SW480 (cell line): Measurements from ENCODE around the gene DYNLT2B.
"Not testable (repeated sequence)": the region's sequence is repeated elsewhere in the genome, so short reads cannot be mapped to it uniquely, and the experiment has no call there.

Experiments
- DNase-seq: peaks from one replicate; pipeline ENCODE4 v3.0.0-alpha.2; 2016; ENCODE audit warnings: low spot score

The DYNLT2B gene

GRCh38 chr3:196323691-196324090, 5.7 kb upstream of the DYNLT2B start:
- DNase-seq, result no peak

- no peak for DNase-seq
Observed at GRCh38 chr3:196323016-196323415, 5.0 kb upstream of the DYNLT2B start.

GRCh38 chr3:196321162-196321561, 3.1 kb upstream of the DYNLT2B start:
- no peak for DNase-seq

GRCh38 chr3:196320137-196320536, 2.1 kb upstream of the DYNLT2B start:
- DNase-seq, result no peak

GRCh38 chr3:196316799-196317686, 997 bp downstream of the DYNLT2B start:
- not testable (repeated sequence) for DNase-seq

- DNase-seq, result no peak
Observed at GRCh38 chr3:196315821-196316220, 2.2 kb downstream of the DYNLT2B start.

- no peak for DNase-seq
Observed at GRCh38 chr3:196314597-196314996, 3.4 kb downstream of the DYNLT2B start.

- not testable (repeated sequence) for DNase-seq
Observed at GRCh38 chr3:196314086-196314485, 4.0 kb downstream of the DYNLT2B start.

GRCh38 chr3:196302960-196303359, 15.1 kb downstream of the DYNLT2B start:
- not testable (repeated sequence) for DNase-seq

- not testable (repeated sequence) for DNase-seq
Observed at GRCh38 chr3:196302551-196302950, 15.5 kb downstream of the DYNLT2B start.

GRCh38 chr3:196298521-196298920, 19.5 kb downstream of the DYNLT2B start:
- no peak for DNase-seq

- DNase-seq, result no peak
Observed at GRCh38 chr3:196292286-196292923, 25.6 kb downstream of the DYNLT2B start.

GRCh38 chr3:196288141-196288460, 29.9 kb downstream of the DYNLT2B start:
- peak; percentile 59 for DNase-seq

- peak; percentile 98 for DNase-seq
Observed at GRCh38 chr3:196287440-196288140, 30.4 kb downstream of the DYNLT2B start, which contains the start of gene PCYT1A. PCYT1A (minus strand) TSS chr3:196287726; CDS start chr3:196270531, 17,195 bp downstream.

- DNase-seq, result no peak
Observed at GRCh38 chr3:196287090-196287439, 31.0 kb downstream of the DYNLT2B start.

- DNase-seq, result no peak
Observed at GRCh38 chr3:196284396-196284795, 33.6 kb downstream of the DYNLT2B start.

- DNase-seq, result no peak
Observed at GRCh38 chr3:196281962-196282361, 36.1 kb downstream of the DYNLT2B start.

- no peak for DNase-seq
Observed at GRCh38 chr3:196280689-196281440, 37.2 kb downstream of the DYNLT2B start.

- DNase-seq, result no peak
Observed at GRCh38 chr3:196275126-196275525, 42.9 kb downstream of the DYNLT2B start.

GRCh38 chr3:196274585-196274984, 43.5 kb downstream of the DYNLT2B start:
- no peak for DNase-seq

- DNase-seq, result no peak
Observed at GRCh38 chr3:196273655-196274054, 44.4 kb downstream of the DYNLT2B start.

GRCh38 chr3:196272826-196273225, 45.2 kb downstream of the DYNLT2B start:
- DNase-seq, result no peak
